HG03342 (cell line): ENCODE results near the gene LNP1.
"Not testable (repeated sequence)": the region's sequence is repeated elsewhere in the genome, so short reads cannot be mapped to it uniquely, and the experiment has no call there.

Experiments
- ATAC-seq: cut with Tn5 transposase; IDR thresholded peaks from one replicate; pipeline ENCODE4 v1.9.1; 2021; ENCODE audit warnings: mild to moderate bottlenecking, moderate library complexity; ENCODE audit not compliant: unreplicated experiment

The LNP1 gene

DNA sequence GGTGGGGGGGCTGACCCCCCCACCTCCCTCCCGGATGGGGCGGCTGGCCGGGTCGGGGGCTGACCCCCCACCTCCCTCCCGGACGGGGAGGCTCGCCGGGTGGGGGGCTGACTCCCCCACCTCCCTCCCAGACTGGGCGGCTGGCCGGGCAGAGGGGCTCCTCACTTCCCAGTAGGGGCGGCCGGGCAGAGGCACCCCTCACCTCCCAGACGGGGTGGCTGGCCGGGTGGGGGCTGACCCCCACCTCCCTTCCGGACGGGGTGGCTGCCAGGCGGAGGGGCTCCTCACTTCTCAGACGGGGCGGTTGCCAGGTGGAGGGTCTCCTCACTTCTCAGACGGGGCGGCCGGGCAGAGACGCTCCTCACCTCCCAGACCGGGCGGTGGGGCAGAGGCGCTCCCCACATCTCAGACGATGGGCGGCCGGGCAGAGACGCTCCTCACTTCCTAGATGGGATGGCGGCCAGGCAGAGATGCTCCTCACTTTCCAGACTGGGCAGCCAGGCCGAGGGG is 76.6 kb downstream of the LNP1 start:
- not testable (repeated sequence) for ATAC-seq

DNA sequence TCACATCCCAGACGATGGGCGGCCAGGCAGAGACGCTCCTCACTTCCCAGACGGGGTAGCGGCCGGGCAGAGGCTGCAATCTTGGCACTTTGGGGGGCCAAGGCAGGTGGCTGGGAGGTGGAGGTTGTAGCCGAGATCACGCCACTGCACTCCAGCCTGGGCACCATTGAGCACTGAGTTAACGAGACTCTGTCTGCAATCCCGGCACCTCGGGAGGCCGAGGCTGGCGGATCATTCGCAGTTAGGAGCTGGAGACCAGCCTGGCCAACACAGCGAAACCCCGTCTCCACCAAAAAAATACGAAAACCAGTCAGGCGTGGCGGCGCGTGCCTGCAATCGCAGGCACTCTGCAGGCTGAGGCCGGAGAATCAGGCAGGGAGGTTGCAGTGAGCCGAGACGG is 77.2 kb downstream of the LNP1 start:
- not testable (repeated sequence) for ATAC-seq

DNA sequence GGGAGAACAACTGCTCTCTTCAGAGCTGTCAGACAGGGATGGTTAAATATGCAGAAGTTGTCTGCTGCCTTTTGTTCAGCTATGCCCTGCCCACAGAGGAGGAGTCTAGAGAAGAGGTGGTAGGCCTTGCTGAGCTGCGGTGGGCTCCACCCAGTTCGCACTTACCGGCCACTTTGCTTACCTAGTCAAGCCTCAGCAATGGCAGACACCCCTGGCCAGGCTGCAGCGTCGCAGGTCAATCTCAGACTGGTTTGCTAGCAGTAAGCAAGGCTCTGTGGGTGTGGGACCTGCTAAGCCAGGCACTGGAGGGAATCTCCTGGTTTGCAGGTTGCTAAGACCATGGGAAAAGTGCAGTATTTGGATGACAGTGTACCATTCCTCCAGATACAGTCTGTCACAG is 78.7 kb downstream of the LNP1 start:
- ATAC-seq = no peak

DNA sequence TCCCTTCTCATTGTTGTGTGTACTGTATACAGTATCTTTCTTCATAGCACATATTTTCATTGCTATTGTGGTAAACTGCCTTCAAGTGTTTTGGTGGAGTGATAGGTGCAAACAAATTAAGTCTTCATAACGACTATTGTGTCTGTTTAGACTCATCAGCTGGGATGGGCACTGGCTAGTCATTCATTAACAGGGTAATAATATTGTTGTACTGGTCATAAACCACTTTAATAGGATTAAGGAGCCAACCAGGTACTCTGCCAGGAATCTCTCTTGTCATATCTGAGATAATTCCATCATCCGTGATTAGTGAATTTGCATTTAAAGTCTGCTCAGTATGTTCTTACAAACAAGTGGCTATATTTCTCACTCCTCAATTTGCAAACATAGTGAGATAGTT is 80.8 kb downstream of the LNP1 start:
- ATAC-seq = no peak

DNA sequence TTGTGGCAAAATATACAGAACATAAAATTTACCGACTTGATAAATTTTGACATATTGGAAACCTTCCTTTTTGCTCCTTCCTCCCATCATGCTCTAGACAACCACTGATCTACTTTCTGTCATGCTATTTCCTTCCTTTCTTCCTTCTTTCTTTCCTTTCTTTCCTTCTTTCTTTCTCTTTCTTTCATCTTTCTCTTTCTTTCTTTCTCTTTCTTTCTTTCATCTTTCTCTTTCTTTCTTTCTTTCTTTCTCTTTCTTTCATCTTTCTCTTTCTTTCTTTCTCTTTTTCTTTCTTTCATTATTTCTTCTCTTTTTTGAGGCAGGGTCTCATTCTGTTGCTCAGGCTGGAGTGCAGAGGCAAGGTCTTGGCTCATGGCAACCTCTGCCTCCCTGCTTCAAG is 82.2 kb downstream of the LNP1 start:
- ATAC-seq = no peak

DNA sequence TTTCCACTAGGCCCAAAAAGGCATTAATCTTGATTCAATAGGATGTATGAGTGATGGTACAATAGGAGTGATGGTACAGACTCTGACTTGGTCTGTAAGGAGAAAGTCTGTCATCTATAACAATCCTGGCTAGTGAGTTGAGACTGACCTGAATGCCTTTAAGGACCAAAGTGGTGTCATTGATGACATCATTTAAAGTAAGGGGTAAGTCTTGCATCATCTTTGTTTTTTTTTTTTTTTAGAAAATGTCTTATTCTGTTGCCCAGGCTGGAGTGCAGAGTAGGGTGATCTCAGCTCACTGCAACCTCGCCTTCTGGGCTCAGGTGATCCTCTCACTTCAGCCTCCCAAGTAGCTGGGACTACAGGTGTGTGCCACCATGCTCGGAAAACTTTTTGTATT is 85.5 kb downstream of the LNP1 start:
- no peak for ATAC-seq

DNA sequence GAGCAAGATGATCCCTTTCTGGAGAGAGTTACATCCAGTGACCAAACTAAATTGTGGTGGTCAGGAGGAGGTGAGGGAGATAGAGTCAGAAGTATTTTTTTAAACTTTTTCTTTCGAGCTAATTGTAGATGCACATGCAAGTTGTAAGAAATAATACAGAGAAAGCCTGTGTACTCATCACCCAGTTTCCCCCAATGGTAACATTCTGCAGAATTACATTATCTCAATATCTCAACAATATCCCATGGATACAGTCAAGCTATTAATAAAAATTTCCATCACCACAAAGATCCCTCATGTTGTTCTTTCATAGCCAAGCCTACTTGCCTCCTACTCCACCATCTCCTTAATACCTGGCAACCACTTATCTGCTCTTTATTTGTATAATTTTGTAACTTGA is 87.8 kb downstream of the LNP1 start:
- ATAC-seq = no peak

DNA sequence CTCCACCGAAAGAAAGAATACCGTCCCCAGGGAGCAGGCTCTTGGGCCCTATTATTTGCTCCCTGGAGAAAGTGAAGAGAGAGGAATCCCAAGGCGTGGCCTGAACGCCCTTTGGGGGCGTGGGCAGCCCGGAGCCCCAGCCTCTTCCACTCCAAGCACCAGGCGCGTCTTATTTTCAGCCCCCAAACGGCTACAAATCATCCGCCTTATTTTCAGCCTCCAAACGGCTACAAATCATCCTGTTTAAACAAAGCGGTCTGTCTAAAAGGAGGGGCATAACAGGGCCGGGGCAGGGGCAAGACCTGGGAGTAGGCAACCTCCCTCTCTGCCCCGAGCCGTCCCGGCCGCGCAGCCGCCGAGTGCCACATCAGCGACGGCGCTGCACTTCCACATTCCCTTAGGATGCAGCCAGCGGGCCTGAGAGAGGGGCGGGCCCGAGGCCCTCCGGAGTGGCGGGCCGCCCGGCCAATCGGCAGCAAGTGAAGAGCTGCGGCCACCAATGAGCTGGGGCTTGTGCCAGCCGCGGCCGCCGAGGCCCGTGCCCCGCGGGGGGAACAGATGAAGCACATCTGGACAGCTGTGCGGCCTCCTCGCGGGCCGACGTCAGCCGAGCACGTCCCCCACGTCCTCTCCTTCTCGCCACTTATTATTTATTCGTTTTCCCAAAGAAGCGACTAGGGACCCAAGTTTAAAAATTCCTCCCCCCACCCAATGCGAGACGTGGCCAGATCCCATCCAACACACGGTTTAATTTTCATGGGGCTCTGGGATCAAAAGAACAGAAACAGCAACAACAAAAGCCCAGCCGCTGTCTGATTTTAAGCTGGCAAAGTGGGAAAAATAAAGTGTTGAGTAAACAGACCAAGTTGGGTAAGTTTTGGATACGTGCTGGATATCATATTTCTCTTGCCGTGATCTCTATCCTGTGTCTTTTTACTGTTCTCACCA is 91.0 kb downstream of the LNP1 start, which contains the start of gene TMEM45A:
Gene TMEM45A, plus strand, starts transcription at position 561 of the 948 bp plus-strand sequence. CDS start 62,593 bp downstream, outside the sequence.
- peak; percentile 97 for ATAC-seq

DNA sequence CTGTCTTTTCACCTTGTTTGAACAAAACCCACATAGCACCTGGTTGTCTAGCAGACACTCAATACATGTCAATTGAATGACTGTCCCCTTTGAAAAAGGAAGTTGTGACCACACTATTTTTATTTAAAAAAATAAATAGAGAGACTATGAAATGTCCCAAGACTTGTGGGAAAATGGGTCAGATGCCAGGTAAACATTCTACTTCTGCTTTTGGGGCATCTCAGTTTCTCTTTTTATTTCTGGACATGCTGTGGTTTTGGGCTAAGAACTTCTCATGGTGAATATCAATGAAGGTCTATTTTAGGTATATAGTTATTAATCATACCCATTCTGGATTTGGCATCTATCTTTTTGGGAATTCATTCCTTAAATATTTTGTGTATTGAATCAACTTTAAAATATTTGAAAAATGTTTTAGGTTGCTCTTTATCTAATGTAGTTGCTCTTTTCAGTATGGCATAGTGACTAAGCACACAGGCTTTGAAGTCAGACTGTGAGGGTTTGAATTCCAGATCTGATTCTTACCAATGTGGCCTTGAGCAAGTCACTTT is 95.4 kb downstream of the LNP1 start:
- peak; percentile 34 for ATAC-seq

DNA sequence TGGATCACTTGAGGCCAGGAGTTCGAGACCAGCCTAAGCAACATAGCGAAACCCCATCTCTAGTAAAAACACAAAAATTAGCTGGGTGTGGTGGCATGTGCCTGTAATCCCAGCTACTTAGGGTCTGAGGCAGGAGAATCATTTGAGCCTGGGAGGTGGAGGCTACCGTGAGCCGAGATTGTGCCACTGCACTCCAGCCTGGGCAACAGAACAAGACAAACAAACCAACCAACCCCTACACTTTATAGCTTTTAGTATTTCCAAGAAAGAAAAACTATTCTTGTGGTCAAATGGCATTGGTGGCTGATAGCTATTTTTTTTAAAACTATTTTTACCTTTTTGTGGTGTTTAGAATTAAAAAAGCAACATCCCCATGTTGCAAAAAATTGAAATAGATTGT is 98.3 kb downstream of the LNP1 start:
- ATAC-seq = no peak

DNA sequence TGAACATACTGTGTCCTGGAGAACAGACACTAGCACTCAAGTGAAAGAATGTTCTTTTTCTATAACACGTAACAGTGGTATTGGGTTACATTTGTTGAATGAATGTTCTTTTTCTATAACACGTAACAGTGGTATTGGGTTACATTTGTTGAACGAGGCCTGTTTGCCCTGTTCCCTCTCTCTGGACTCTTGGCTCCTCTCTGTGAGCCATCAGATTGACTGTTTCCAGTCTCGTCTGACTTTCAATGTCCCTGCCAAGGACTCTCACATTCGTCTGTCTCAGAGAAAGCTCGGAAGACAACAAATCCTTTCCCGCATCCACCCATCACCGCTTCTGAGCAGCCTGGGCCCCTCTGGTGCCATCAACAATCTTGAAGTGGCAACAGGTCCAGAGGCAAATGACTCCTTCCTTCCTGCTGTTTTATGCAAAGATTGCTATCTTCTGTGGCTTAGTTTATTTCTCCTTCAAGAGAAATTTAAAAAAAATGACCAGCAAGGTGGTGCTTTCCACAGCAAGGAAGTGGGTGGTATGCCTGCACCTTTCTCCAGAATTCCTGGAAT is 99.1 kb downstream of the LNP1 start:
- no peak for ATAC-seq

DNA sequence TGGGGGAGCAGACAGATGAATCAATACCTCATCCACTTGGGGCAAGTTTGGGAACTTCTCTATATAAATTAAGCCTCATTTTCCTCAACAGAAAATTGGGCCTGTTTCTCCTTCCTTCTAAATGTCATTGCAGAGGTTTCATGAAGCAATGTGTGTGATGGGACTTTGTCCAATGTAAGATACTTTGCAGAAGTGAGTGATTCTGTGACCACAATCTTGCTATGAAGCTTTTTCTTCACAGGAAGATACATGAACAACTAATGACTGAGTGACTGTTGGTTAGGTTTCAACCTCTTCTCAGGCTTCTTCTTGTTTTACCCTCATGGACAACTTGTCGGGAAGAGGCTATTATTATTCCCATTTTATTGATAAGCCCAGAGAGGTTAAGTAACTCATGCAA is 102.1 kb downstream of the LNP1 start:
- peak; percentile 79 for ATAC-seq
